GM21529 (cell line): Measurements from ENCODE around the gene NR1H3.
"Not testable (repeated sequence)": the region's sequence is repeated elsewhere in the genome, so short reads cannot be mapped to it uniquely, and the experiment has no call there.

ENCODE experiments used
- ATAC-seq: cut with Tn5 transposase; IDR thresholded peaks from one replicate; pipeline ENCODE4 v1.9.1; 2021; ENCODE audit not compliant: unreplicated experiment

NR1H3 gene

GRCh38 chr11:47257517-47258316 is at the start of gene NR1H3:
Gene NR1H3, plus strand, starts transcription at chr11:47257996. Its CDS starts 1,221 bp downstream, at chr11:47259217.
- no peak for ATAC-seq

GRCh38 chr11:47208008-47208552 is 49.7 kb upstream of the NR1H3 start:
- ATAC-seq = not testable (repeated sequence)

- ATAC-seq = no peak
Measured at GRCh38 chr11:47208628-47209027, 49.2 kb upstream of the NR1H3 start.

- ATAC-seq = no peak
Measured at GRCh38 chr11:47212938-47213337, 44.9 kb upstream of the NR1H3 start.

GRCh38 chr11:47213950-47214565 is 43.7 kb upstream of the NR1H3 start:
- ATAC-seq = peak; percentile 59

- ATAC-seq = no peak
Measured at GRCh38 chr11:47215366-47215910, 42.4 kb upstream of the NR1H3 start.

GRCh38 chr11:47216121-47216798 is 41.5 kb upstream of the NR1H3 start:
- ATAC-seq = peak; percentile 26

- no peak for ATAC-seq
Measured at GRCh38 chr11:47220401-47220821, 37.4 kb upstream of the NR1H3 start.

- ATAC-seq = no peak
Measured at GRCh38 chr11:47222696-47223095, 35.1 kb upstream of the NR1H3 start.

- ATAC-seq = peak; percentile 85
Measured at GRCh38 chr11:47225552-47226400, 32.0 kb upstream of the NR1H3 start.

GRCh38 chr11:47229161-47229560 is 28.6 kb upstream of the NR1H3 start:
- no peak for ATAC-seq

GRCh38 chr11:47233051-47233450 is 24.7 kb upstream of the NR1H3 start:
- ATAC-seq = no peak

- ATAC-seq = no peak
Measured at GRCh38 chr11:47233989-47234668, 23.7 kb upstream of the NR1H3 start.

- no peak for ATAC-seq
Measured at GRCh38 chr11:47234669-47235100, 23.1 kb upstream of the NR1H3 start.

GRCh38 chr11:47235163-47235562 is 22.6 kb upstream of the NR1H3 start:
- no peak for ATAC-seq

GRCh38 chr11:47236482-47236881 is 21.3 kb upstream of the NR1H3 start:
- no peak for ATAC-seq

GRCh38 chr11:47239852-47240251 is 17.9 kb upstream of the NR1H3 start:
- no peak for ATAC-seq

- no peak for ATAC-seq
Measured at GRCh38 chr11:47241841-47242301, 15.9 kb upstream of the NR1H3 start.

GRCh38 chr11:47242596-47243192 is 15.1 kb upstream of the NR1H3 start:
- ATAC-seq = no peak
